H9 (cell line): ENCODE data around the gene SERPINH1. TPM values are rescaled to one million over a fixed set of nuclear protein-coding genes. Genes with fewer than 3 reads are reported as not detected.

Experiments used
- DNase-seq: peaks from one replicate; pipeline ENCODE4 v3.0.0-alpha.2; 2017
- H2AFZ ChIP-seq: one replicate; pipeline ENCODE4 v1.6.1; 2013; ENCODE audit warnings: mild to moderate bottlenecking, low read length, control low read depth, moderate library complexity
- H2AK5ac ChIP-seq: 2 replicates; pipeline ENCODE4 v1.6.1; 2013; ENCODE audit warnings: low read length, control low read depth, mixed read lengths; ENCODE audit not compliant: insufficient read length
- H2BK120ac ChIP-seq: one replicate; pipeline ENCODE4 v1.6.1; 2013; ENCODE audit warnings: low read depth, mild to moderate bottlenecking, low read length, control low read depth, inconsistent platforms; ENCODE audit not compliant: poor library complexity, severe bottlenecking
- H2BK12ac ChIP-seq: 2 replicates; pipeline ENCODE4 v1.6.1; 2013; ENCODE audit warnings: low read length, control low read depth, mixed read lengths, low read depth; ENCODE audit not compliant: insufficient read length
- H2BK15ac ChIP-seq: 2 replicates; pipeline ENCODE4 v1.6.1; 2013; ENCODE audit warnings: low read depth, low read length, control low read depth
- H2BK20ac ChIP-seq: one replicate; pipeline ENCODE4 v1.6.1; 2013; ENCODE audit warnings: low read depth, mild to moderate bottlenecking, low read length, control low read depth, inconsistent platforms; ENCODE audit not compliant: poor library complexity, severe bottlenecking
- H2BK5ac ChIP-seq: 2 replicates; pipeline ENCODE4 v1.6.1; 2013; ENCODE audit warnings: low read length, control low read depth, mixed read lengths; ENCODE audit not compliant: insufficient read length
- H3K14ac ChIP-seq: 2 replicates; pipeline ENCODE4 v1.6.1; 2013; ENCODE audit warnings: low read length, control low read depth; ENCODE audit not compliant: insufficient read depth
- H3K18ac ChIP-seq: 2 replicates; pipeline ENCODE4 v1.6.1; 2013; ENCODE audit warnings: low read depth, mild to moderate bottlenecking, mixed read lengths, low read length, control low read depth; ENCODE audit not compliant: insufficient read length
- H3K23ac ChIP-seq: 2 replicates; pipeline ENCODE4 v1.6.1; 2013; ENCODE audit warnings: low read length, control low read depth, mixed read lengths, low read depth; ENCODE audit not compliant: insufficient read length
- H3K23me2 ChIP-seq: 2 replicates; pipeline ENCODE4 v1.6.1; 2013; ENCODE audit warnings: low read depth, mild to moderate bottlenecking, mixed read lengths, low read length, control low read depth; ENCODE audit not compliant: insufficient read length, poor library complexity, severe bottlenecking
- H3K27ac ChIP-seq: 2 replicates; pipeline ENCODE4 v1.5.1; 2013; ENCODE audit warnings: low read length, control low read depth, mixed read lengths, low read depth; ENCODE audit not compliant: insufficient read length
- H3K27me3 ChIP-seq: 2 replicates; pipeline ENCODE4 v1.6.1; 2013; ENCODE audit warnings: low read length, control low read depth, inconsistent platforms; ENCODE audit not compliant: insufficient read depth
- H3K4ac ChIP-seq: 2 replicates; pipeline ENCODE4 v1.6.1; 2013; ENCODE audit warnings: low read depth, mild to moderate bottlenecking, control low read depth, inconsistent platforms, low read length, moderate library complexity
- H3K4me1 ChIP-seq: 2 replicates; pipeline ENCODE4 v1.6.1; 2013; ENCODE audit warnings: low read length, control low read depth, inconsistent platforms; ENCODE audit not compliant: insufficient read depth
- H3K4me2 ChIP-seq: 2 replicates; pipeline ENCODE4 v1.6.1; 2013; ENCODE audit warnings: low read length, control low read depth, mixed read lengths; ENCODE audit not compliant: insufficient read length, insufficient read depth
- H3K56ac ChIP-seq: 2 replicates; pipeline ENCODE4 v1.6.1; 2013; ENCODE audit warnings: low read depth, mild to moderate bottlenecking, mixed read lengths, low read length, control low read depth; ENCODE audit not compliant: insufficient read length
- H3K79me1 ChIP-seq: 2 replicates; pipeline ENCODE4 v1.6.1; 2013; ENCODE audit warnings: low read depth, mild to moderate bottlenecking, moderate library complexity, low read length, control low read depth, inconsistent platforms; ENCODE audit not compliant: insufficient read depth, poor library complexity, severe bottlenecking
- H3K79me2 ChIP-seq: 2 replicates; pipeline ENCODE4 v1.6.1; 2013; ENCODE audit warnings: low read length, control low read depth, inconsistent platforms; ENCODE audit not compliant: insufficient read depth
- H3K9ac ChIP-seq: 2 replicates; pipeline ENCODE4 v1.6.1; 2013; ENCODE audit warnings: low read length, control low read depth, mixed read lengths; ENCODE audit not compliant: insufficient read length; ENCODE audit errors: extremely low read depth
- H3K9me3 ChIP-seq: one replicate; pipeline ENCODE4 v1.6.1; 2013; ENCODE audit warnings: low read depth, low read length, inconsistent platforms; ENCODE audit not compliant: control insufficient read depth
- H3T11ph ChIP-seq: one replicate; pipeline ENCODE4 v1.6.1; 2013; ENCODE audit warnings: mild to moderate bottlenecking, low read length, control low read depth, inconsistent platforms
- H4K20me1 ChIP-seq: one replicate; pipeline ENCODE4 v1.6.1; 2013; ENCODE audit not compliant: control insufficient read depth, insufficient read length, insufficient read depth
- H4K5ac ChIP-seq: 2 replicates; pipeline ENCODE4 v1.6.1; 2013; ENCODE audit warnings: low read depth, mild to moderate bottlenecking, mixed read lengths, low read length, control low read depth; ENCODE audit not compliant: insufficient read length
- H4K8ac ChIP-seq: replicated peaks from 2 replicates; pipeline ENCODE4 v1.6.1; 2013; ENCODE audit warnings: low read length, control low read depth, mixed read lengths, low read depth; ENCODE audit not compliant: insufficient read length
- H4K91ac ChIP-seq: 2 replicates; pipeline ENCODE4 v1.6.1; 2013; ENCODE audit warnings: low read depth, mild to moderate bottlenecking, moderate library complexity, mixed read lengths, low read length, control low read depth; ENCODE audit not compliant: insufficient read length
- H3K27ac Mint-ChIP-seq, 3 experiments: 2 replicates in 2 of 3; 3 replicates in 1 of 3; pipeline ENCODE4 v1.8.0; 2020 to 2021; ENCODE audit warnings: mixed read lengths in 3 of 3, mild to moderate bottlenecking in 1 of 3, moderate library complexity in 1 of 3
- H3K27me3 Mint-ChIP-seq: 2 replicates; pipeline ENCODE4 v1.8.0; 2021; ENCODE audit warnings: low read depth, mild to moderate bottlenecking, moderate library complexity, mixed read lengths
- H3K36me3 Mint-ChIP-seq, 3 experiments: 2 replicates in 2 of 3; 3 replicates in 1 of 3; pipeline ENCODE4 v1.8.0; 2020 to 2021; ENCODE audit warnings: low read depth in 3 of 3, mixed read lengths in 3 of 3; ENCODE audit not compliant: insufficient read depth in 1 of 3
- H3K4me1 Mint-ChIP-seq, 2 experiments: 2 replicates each; pipeline ENCODE4 v1.8.0; 2020; ENCODE audit warnings: mixed read lengths in 2 of 2
- H3K4me3 Mint-ChIP-seq, 2 experiments: 2 replicates in 1 of 2; 3 replicates in 1 of 2; pipeline ENCODE4 v1.8.0; 2020 to 2021; ENCODE audit warnings: mild to moderate bottlenecking in 2 of 2, mixed read lengths in 2 of 2, moderate library complexity in 1 of 2
- H3K9me3 Mint-ChIP-seq, 2 experiments: 2 replicates in 1 of 2; 3 replicates in 1 of 2; pipeline ENCODE4 v1.8.0; 2020; ENCODE audit warnings: mild to moderate bottlenecking in 2 of 2, mixed read lengths in 2 of 2, moderate library complexity in 1 of 2
- CTCF ChIP-seq: fragments of 200-600 bp; sonication (generic); conservative IDR thresholded peaks from 3 replicates; pipeline ENCODE4 v1.8.0; 2021; ENCODE audit warnings: antibody characterized with exemption, mild to moderate bottlenecking
- WGBS: extraction: QIAGEN DNeasy Blood & Tissue Kit; methylation state at CpG from one replicate; pipeline ENCODE4 v1.1.7; 2013; ENCODE audit warnings: missing lambda C conversion rate, low lambda C conversion rate, mixed read lengths; ENCODE audit not compliant: insufficient read length; ENCODE audit errors: extremely low coverage; 5-methylcytosine and 5-hydroxymethylcytosine counted together
- total RNA-seq: library from RNA; stranded (reverse); gene quantifications from 2 replicates; pipeline ENCODE4 v1.2.1, GENCODE V29; 2021

Gene SERPINH1
- total RNA-seq, 1 experiment from 2014 or later = 253 TPM

DNA sequence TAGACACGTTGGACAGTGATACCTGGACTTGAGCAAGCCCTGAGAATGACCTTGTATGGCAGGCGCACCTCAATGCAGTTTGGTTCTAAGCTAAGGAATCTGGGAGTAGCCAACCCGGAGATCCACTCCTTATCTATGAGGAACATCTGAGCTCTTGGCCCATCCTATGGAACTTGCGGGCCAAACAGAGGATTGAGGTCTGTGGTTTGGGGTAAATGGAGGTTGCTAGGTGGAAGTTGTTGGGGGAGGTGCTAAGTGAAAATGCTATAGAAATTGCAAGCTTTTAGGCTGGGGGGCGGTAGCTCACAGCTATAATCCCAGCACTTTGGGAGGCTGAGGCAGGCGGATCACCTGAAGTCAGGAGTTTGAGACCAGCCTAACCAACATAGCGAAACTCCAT, 45.2 kb upstream of the SERPINH1 start:
- Histone ChIP-seq H3K27me3 (no peaks in the 10 kb centered on the region), H3K18ac (no peak overlapping the region), H4K91ac (no peak overlapping the region), H2BK12ac (no peak overlapping the region), H2BK20ac (no peak overlapping the region), H3K4ac (no peak overlapping the region), H3K9me3 (no peaks in the 10 kb centered on the region), H3K4me2 (no peak overlapping the region), H3K23ac (no peak overlapping the region), H3K4me1 (no peaks in the 10 kb centered on the region), H2BK15ac (no peak overlapping the region), H3K9ac (no peak overlapping the region), H3K79me1 (no peaks in the 10 kb centered on the region), H3K79me2 (no peaks in the 10 kb centered on the region), H4K20me1 (no peaks in the 10 kb centered on the region), H2AK5ac (no peak overlapping the region), H2BK5ac (no peak overlapping the region), H3K23me2 (no peaks in the 10 kb centered on the region), H4K5ac (no peak overlapping the region), H3T11ph (no peak overlapping the region), H3K56ac (no peak overlapping the region), H3K14ac (no peak overlapping the region), H3K27ac (no peak overlapping the region), H2AFZ (no peak overlapping the region), H4K8ac (no peak overlapping the region), H2BK120ac (no peak overlapping the region)
- H3K9me3 Mint-ChIP-seq = no peaks in the 10 kb centered on the region; a peak in 1 of 5 replicates
- peaks cover 12 to 19% of the 10 kb centered on the region in 2 experiments for H3K4me1 Mint-ChIP-seq
- TF ChIP-seq CTCF = no peak
- DNase-seq = no peak
- no peak overlapping the region for H3K4me3 Mint-ChIP-seq
- H3K36me3 Mint-ChIP-seq = no peaks in the 10 kb centered on the region
- H3K27ac Mint-ChIP-seq = no peak overlapping the region
- no CpG with 5 or more reads among the region's 7 CpGs for WGBS
- H3K27me3 Mint-ChIP-seq = peaks cover 4% of the 10 kb centered on the region; the same call in 1 of the 2 replicates
